ENCODE results near the gene ABTB2.

ABTB2 gene

GRCh38 chr11:34204396-34205279 is 153.2 kb downstream of the ABTB2 start:
- no peak for DNase-seq

GRCh38 chr11:34203377-34203871 is 154.4 kb downstream of the ABTB2 start:
- DNase-seq = no peak

GRCh38 chr11:34201129-34201528 is 156.7 kb downstream of the ABTB2 start:
- no peak for DNase-seq

- no peak for DNase-seq
These were observed 158.3 kb downstream of the ABTB2 start for GRCh38 chr11:34199525-34199924.

GRCh38 chr11:34198523-34198922 is 159.3 kb downstream of the ABTB2 start:
- no peak for DNase-seq

GRCh38 chr11:34197256-34197655 is 160.6 kb downstream of the ABTB2 start:
- DNase-seq = no peak

GRCh38 chr11:34194576-34195335 is 163.1 kb downstream of the ABTB2 start:
- no peak for DNase-seq

- no peak for DNase-seq
These were observed 165.1 kb downstream of the ABTB2 start for GRCh38 chr11:34192481-34193401.

GRCh38 chr11:34191578-34191977 is 166.2 kb downstream of the ABTB2 start:
- DNase-seq = no peak

- no peak for DNase-seq
These were observed 167.3 kb downstream of the ABTB2 start for GRCh38 chr11:34190192-34191139.

GRCh38 chr11:34189191-34189590 is 168.6 kb downstream of the ABTB2 start:
- no peak for DNase-seq

- DNase-seq = no peak
These were observed 169.6 kb downstream of the ABTB2 start for GRCh38 chr11:34188181-34188580.

GRCh38 chr11:34185926-34186841 is 171.6 kb downstream of the ABTB2 start:
- DNase-seq = no peak

- no peak for DNase-seq
These were observed 173.2 kb downstream of the ABTB2 start for GRCh38 chr11:34184505-34185015.

- DNase-seq = no peak
These were observed 173.9 kb downstream of the ABTB2 start for GRCh38 chr11:34183848-34184391.

GRCh38 chr11:34182921-34183685 is 174.7 kb downstream of the ABTB2 start:
- DNase-seq = no peak

GRCh38 chr11:34182425-34182824 is 175.4 kb downstream of the ABTB2 start:
- DNase-seq = no peak

- no peak for DNase-seq
These were observed 175.9 kb downstream of the ABTB2 start for GRCh38 chr11:34181856-34182405.

GRCh38 chr11:34181251-34181650 is 176.6 kb downstream of the ABTB2 start:
- DNase-seq = no peak
